ENCODE data around the gene SSR1.

SSR1 gene

GRCh38 chr6:7252390-7252789 is 60.6 kb downstream of the SSR1 start:
- Histone ChIP-seq H3K4ac (ENCODE audit: low read depth, low read length) (no peak overlapping the region), H3K4me3 (ENCODE audit: low read depth, low read length) (no peak overlapping the region), H2BK12ac (ENCODE audit: low read length) (no peak overlapping the region), H3K4me2 (ENCODE audit: low read length) (no peak overlapping the region), H3K27me3 (ENCODE audit: insufficient read depth, low read length) (no peaks in the 10 kb centered on the region), H2BK120ac (ENCODE audit: insufficient read depth, low read length, poor library complexity) (no peak overlapping the region), H3K79me1 (ENCODE audit: low read length) (no peaks in the 10 kb centered on the region), H4K91ac (ENCODE audit: low read depth, low read length) (no peak overlapping the region), H3K36me3 (ENCODE audit: control insufficient read depth in 1 of 2, insufficient read depth in 2 of 2, low read length in 2 of 2) (peaks cover 41 to 43% of the 10 kb centered on the region in 2 experiments), H3K14ac (ENCODE audit: low read length) (no peak overlapping the region), H3K4me1 (ENCODE audit: control insufficient read depth in 1 of 2, insufficient read depth in 2 of 2, low read length in 2 of 2) (no peaks in the 10 kb centered on the region), H3K9ac (ENCODE audit: low read length) (no peak overlapping the region), H3K18ac (ENCODE audit: low read length) (no peak overlapping the region), H2BK5ac (ENCODE audit: low read depth, low read length, poor library complexity) (no peak overlapping the region), H4K12ac (ENCODE audit: low read depth, low read length) (no peak overlapping the region), H3K23ac (ENCODE audit: low read length) (no peak overlapping the region), H3K9me3 (ENCODE audit: insufficient read depth, low read depth, low read length) (peaks cover 2% of the 10 kb centered on the region), H3K27ac (ENCODE audit: low read depth, low read length) (no peak overlapping the region), H2AFZ (ENCODE audit: insufficient read depth, low read length, poor library complexity) (no peak overlapping the region), H4K8ac (ENCODE audit: low read depth, low read length) (no peak overlapping the region), H3K79me2 (ENCODE audit: control insufficient read depth, insufficient read depth, low read length, poor library complexity) (no peaks in the 10 kb centered on the region), H2AK5ac (ENCODE audit: low read length) (no peak overlapping the region)
- DNase-seq: no peak
- no CpG with 5 or more reads among the region's 4 CpGs for WGBS (ENCODE audit: extremely low coverage, insufficient coverage, insufficient read length)

GRCh38 chr6:7251646-7252260 is 61.2 kb downstream of the SSR1 start:
- DNase-seq: no peak
- H2BK12ac ChIP-seq (ENCODE audit: low read length): no peak overlapping the region
- no peak overlapping the region for H4K12ac ChIP-seq (ENCODE audit: low read depth, low read length)
- no peak overlapping the region for H3K4me3 ChIP-seq (ENCODE audit: low read depth, low read length)
- no CpG with 5 or more reads among the region's 6 CpGs for WGBS (ENCODE audit: extremely low coverage, insufficient coverage, insufficient read length)
- no peak overlapping the region for H3K27ac ChIP-seq (ENCODE audit: low read depth, low read length)
- H3K18ac ChIP-seq (ENCODE audit: low read length): no peak overlapping the region
- H2BK5ac ChIP-seq (ENCODE audit: low read depth, low read length, poor library complexity): no peak overlapping the region
- H3K23ac ChIP-seq (ENCODE audit: low read length): no peak overlapping the region
- no peak overlapping the region for H2AFZ ChIP-seq (ENCODE audit: insufficient read depth, low read length, poor library complexity)
- H3K27me3 ChIP-seq (ENCODE audit: insufficient read depth, low read length): no peaks in the 10 kb centered on the region
- no peak overlapping the region for H3K14ac ChIP-seq (ENCODE audit: low read length)
- H3K4ac ChIP-seq (ENCODE audit: low read depth, low read length): no peak overlapping the region
- peaks cover 2% of the 10 kb centered on the region for H3K9me3 ChIP-seq (ENCODE audit: insufficient read depth, low read depth, low read length)
- no peak overlapping the region for H3K4me2 ChIP-seq (ENCODE audit: low read length)
- no peaks in the 10 kb centered on the region for H3K4me1 ChIP-seq (ENCODE audit: control insufficient read depth in 1 of 2, insufficient read depth in 2 of 2, low read length in 2 of 2)
- no peak overlapping the region for H4K8ac ChIP-seq (ENCODE audit: low read depth, low read length)
- H3K9ac ChIP-seq (ENCODE audit: low read length): no peak overlapping the region
- H3K79me2 ChIP-seq (ENCODE audit: control insufficient read depth, insufficient read depth, low read length, poor library complexity): no peaks in the 10 kb centered on the region
- H2AK5ac ChIP-seq (ENCODE audit: low read length): no peak overlapping the region
- H3K36me3 ChIP-seq (ENCODE audit: control insufficient read depth in 1 of 2, insufficient read depth in 2 of 2, low read length in 2 of 2): peaks cover 48 to 50% of the 10 kb centered on the region in 2 experiments
- no peak overlapping the region for H4K91ac ChIP-seq (ENCODE audit: low read depth, low read length)
- H2BK120ac ChIP-seq (ENCODE audit: insufficient read depth, low read length, poor library complexity): no peak overlapping the region
- no peaks in the 10 kb centered on the region for H3K79me1 ChIP-seq (ENCODE audit: low read length)

GRCh38 chr6:7250812-7251211 is 62.2 kb downstream of the SSR1 start:
- Histone ChIP-seq H2BK120ac (ENCODE audit: insufficient read depth, low read length, poor library complexity) (no peak overlapping the region), H4K91ac (ENCODE audit: low read depth, low read length) (no peak overlapping the region), H3K4me3 (ENCODE audit: low read depth, low read length) (no peak overlapping the region), H3K4ac (ENCODE audit: low read depth, low read length) (no peak overlapping the region), H3K14ac (ENCODE audit: low read length) (no peak overlapping the region), H4K12ac (ENCODE audit: low read depth, low read length) (no peak overlapping the region), H3K79me2 (ENCODE audit: control insufficient read depth, insufficient read depth, low read length, poor library complexity) (no peaks in the 10 kb centered on the region), H2BK12ac (ENCODE audit: low read length) (no peak overlapping the region), H3K23ac (ENCODE audit: low read length) (no peak overlapping the region), H3K36me3 (ENCODE audit: control insufficient read depth in 1 of 2, insufficient read depth in 2 of 2, low read length in 2 of 2) (peaks cover 57 to 59% of the 10 kb centered on the region in 2 experiments), H4K8ac (ENCODE audit: low read depth, low read length) (no peak overlapping the region), H2AFZ (ENCODE audit: insufficient read depth, low read length, poor library complexity) (no peak overlapping the region), H3K27ac (ENCODE audit: low read depth, low read length) (no peak overlapping the region), H2AK5ac (ENCODE audit: low read length) (no peak overlapping the region), H2BK5ac (ENCODE audit: low read depth, low read length, poor library complexity) (no peak overlapping the region), H3K4me1 (ENCODE audit: control insufficient read depth in 1 of 2, insufficient read depth in 2 of 2, low read length in 2 of 2) (no peaks in the 10 kb centered on the region), H3K18ac (ENCODE audit: low read length) (no peak overlapping the region), H3K4me2 (ENCODE audit: low read length) (no peak overlapping the region), H3K27me3 (ENCODE audit: insufficient read depth, low read length) (no peaks in the 10 kb centered on the region), H3K79me1 (ENCODE audit: low read length) (no peaks in the 10 kb centered on the region), H3K9me3 (ENCODE audit: insufficient read depth, low read depth, low read length) (peaks cover 2% of the 10 kb centered on the region), H3K9ac (ENCODE audit: low read length) (no peak overlapping the region)
- WGBS (ENCODE audit: extremely low coverage, insufficient coverage, insufficient read length): 100% methylated on average over 1 of the region's 8 CpGs
- DNase-seq: no peak

GRCh38 chr6:7249946-7250643 is 62.9 kb downstream of the SSR1 start:
- no peak for DNase-seq
- Histone ChIP-seq H3K79me2 (ENCODE audit: control insufficient read depth, insufficient read depth, low read length, poor library complexity) (no peaks in the 10 kb centered on the region), H2BK120ac (ENCODE audit: insufficient read depth, low read length, poor library complexity) (no peak overlapping the region), H4K91ac (ENCODE audit: low read depth, low read length) (no peak overlapping the region), H2BK5ac (ENCODE audit: low read depth, low read length, poor library complexity) (no peak overlapping the region), H3K4me3 (ENCODE audit: low read depth, low read length) (no peak overlapping the region), H4K12ac (ENCODE audit: low read depth, low read length) (no peak overlapping the region), H4K8ac (ENCODE audit: low read depth, low read length) (no peak overlapping the region), H2BK12ac (ENCODE audit: low read length) (no peak overlapping the region), H3K4ac (ENCODE audit: low read depth, low read length) (no peak overlapping the region), H3K18ac (ENCODE audit: low read length) (no peak overlapping the region), H3K27ac (ENCODE audit: low read depth, low read length) (no peak overlapping the region), H3K36me3 (ENCODE audit: control insufficient read depth in 1 of 2, insufficient read depth in 2 of 2, low read length in 2 of 2) (peaks cover 60 to 63% of the 10 kb centered on the region in 2 experiments), H3K79me1 (ENCODE audit: low read length) (no peaks in the 10 kb centered on the region), H3K4me1 (ENCODE audit: control insufficient read depth in 1 of 2, insufficient read depth in 2 of 2, low read length in 2 of 2) (no peaks in the 10 kb centered on the region), H3K27me3 (ENCODE audit: insufficient read depth, low read length) (no peaks in the 10 kb centered on the region), H3K4me2 (ENCODE audit: low read length) (no peak overlapping the region), H2AK5ac (ENCODE audit: low read length) (no peak overlapping the region), H3K9me3 (ENCODE audit: insufficient read depth, low read depth, low read length) (peaks cover 2% of the 10 kb centered on the region), H2AFZ (ENCODE audit: insufficient read depth, low read length, poor library complexity) (no peak overlapping the region), H3K23ac (ENCODE audit: low read length) (no peak overlapping the region), H3K9ac (ENCODE audit: low read length) (peak overlapping the region; percentile 15), H3K14ac (ENCODE audit: low read length) (no peak overlapping the region)
- no CpG with 5 or more reads among the region's 7 CpGs for WGBS (ENCODE audit: extremely low coverage, insufficient coverage, insufficient read length)

Data from trophoblast cell (in vitro differentiated cells and primary cell).